H9 (cell line): ENCODE results near the gene STON2. TPM values are rescaled to one million over a fixed set of nuclear protein-coding genes. Genes with fewer than 3 reads are reported as not detected.

Experiments
- DNase-seq: peaks from one replicate; pipeline ENCODE4 v3.0.0-alpha.2; 2017
- H2AFZ ChIP-seq: one replicate; pipeline ENCODE4 v1.6.1; 2013; ENCODE audit warnings: mild to moderate bottlenecking, low read length, control low read depth, moderate library complexity
- H2AK5ac ChIP-seq: 2 replicates; pipeline ENCODE4 v1.6.1; 2013; ENCODE audit warnings: low read length, control low read depth, mixed read lengths; ENCODE audit not compliant: insufficient read length
- H2BK120ac ChIP-seq: one replicate; pipeline ENCODE4 v1.6.1; 2013; ENCODE audit warnings: low read depth, mild to moderate bottlenecking, low read length, control low read depth, inconsistent platforms; ENCODE audit not compliant: poor library complexity, severe bottlenecking
- H2BK12ac ChIP-seq: 2 replicates; pipeline ENCODE4 v1.6.1; 2013; ENCODE audit warnings: low read length, control low read depth, mixed read lengths, low read depth; ENCODE audit not compliant: insufficient read length
- H2BK15ac ChIP-seq: 2 replicates; pipeline ENCODE4 v1.6.1; 2013; ENCODE audit warnings: low read depth, low read length, control low read depth
- H2BK20ac ChIP-seq: one replicate; pipeline ENCODE4 v1.6.1; 2013; ENCODE audit warnings: low read depth, mild to moderate bottlenecking, low read length, control low read depth, inconsistent platforms; ENCODE audit not compliant: poor library complexity, severe bottlenecking
- H2BK5ac ChIP-seq: 2 replicates; pipeline ENCODE4 v1.6.1; 2013; ENCODE audit warnings: low read length, control low read depth, mixed read lengths; ENCODE audit not compliant: insufficient read length
- H3K14ac ChIP-seq: 2 replicates; pipeline ENCODE4 v1.6.1; 2013; ENCODE audit warnings: low read length, control low read depth; ENCODE audit not compliant: insufficient read depth
- H3K18ac ChIP-seq: 2 replicates; pipeline ENCODE4 v1.6.1; 2013; ENCODE audit warnings: low read depth, mild to moderate bottlenecking, mixed read lengths, low read length, control low read depth; ENCODE audit not compliant: insufficient read length
- H3K23ac ChIP-seq: 2 replicates; pipeline ENCODE4 v1.6.1; 2013; ENCODE audit warnings: low read length, control low read depth, mixed read lengths, low read depth; ENCODE audit not compliant: insufficient read length
- H3K23me2 ChIP-seq: 2 replicates; pipeline ENCODE4 v1.6.1; 2013; ENCODE audit warnings: low read depth, mild to moderate bottlenecking, mixed read lengths, low read length, control low read depth; ENCODE audit not compliant: insufficient read length, poor library complexity, severe bottlenecking
- H3K27ac ChIP-seq: 2 replicates; pipeline ENCODE4 v1.5.1; 2013; ENCODE audit warnings: low read length, control low read depth, mixed read lengths, low read depth; ENCODE audit not compliant: insufficient read length
- H3K27me3 ChIP-seq: 2 replicates; pipeline ENCODE4 v1.6.1; 2013; ENCODE audit warnings: low read length, control low read depth, inconsistent platforms; ENCODE audit not compliant: insufficient read depth
- H3K4ac ChIP-seq: 2 replicates; pipeline ENCODE4 v1.6.1; 2013; ENCODE audit warnings: low read depth, mild to moderate bottlenecking, control low read depth, inconsistent platforms, low read length, moderate library complexity
- H3K4me1 ChIP-seq: 2 replicates; pipeline ENCODE4 v1.6.1; 2013; ENCODE audit warnings: low read length, control low read depth, inconsistent platforms; ENCODE audit not compliant: insufficient read depth
- H3K4me2 ChIP-seq: 2 replicates; pipeline ENCODE4 v1.6.1; 2013; ENCODE audit warnings: low read length, control low read depth, mixed read lengths; ENCODE audit not compliant: insufficient read length, insufficient read depth
- H3K56ac ChIP-seq: 2 replicates; pipeline ENCODE4 v1.6.1; 2013; ENCODE audit warnings: low read depth, mild to moderate bottlenecking, mixed read lengths, low read length, control low read depth; ENCODE audit not compliant: insufficient read length
- H3K79me1 ChIP-seq: 2 replicates; pipeline ENCODE4 v1.6.1; 2013; ENCODE audit warnings: low read depth, mild to moderate bottlenecking, moderate library complexity, low read length, control low read depth, inconsistent platforms; ENCODE audit not compliant: insufficient read depth, poor library complexity, severe bottlenecking
- H3K79me2 ChIP-seq: 2 replicates; pipeline ENCODE4 v1.6.1; 2013; ENCODE audit warnings: low read length, control low read depth, inconsistent platforms; ENCODE audit not compliant: insufficient read depth
- H3K9ac ChIP-seq: 2 replicates; pipeline ENCODE4 v1.6.1; 2013; ENCODE audit warnings: low read length, control low read depth, mixed read lengths; ENCODE audit not compliant: insufficient read length; ENCODE audit errors: extremely low read depth
- H3K9me3 ChIP-seq: one replicate; pipeline ENCODE4 v1.6.1; 2013; ENCODE audit warnings: low read depth, low read length, inconsistent platforms; ENCODE audit not compliant: control insufficient read depth
- H3T11ph ChIP-seq: one replicate; pipeline ENCODE4 v1.6.1; 2013; ENCODE audit warnings: mild to moderate bottlenecking, low read length, control low read depth, inconsistent platforms
- H4K20me1 ChIP-seq: one replicate; pipeline ENCODE4 v1.6.1; 2013; ENCODE audit not compliant: control insufficient read depth, insufficient read length, insufficient read depth
- H4K5ac ChIP-seq: 2 replicates; pipeline ENCODE4 v1.6.1; 2013; ENCODE audit warnings: low read depth, mild to moderate bottlenecking, mixed read lengths, low read length, control low read depth; ENCODE audit not compliant: insufficient read length
- H4K8ac ChIP-seq: replicated peaks from 2 replicates; pipeline ENCODE4 v1.6.1; 2013; ENCODE audit warnings: low read length, control low read depth, mixed read lengths, low read depth; ENCODE audit not compliant: insufficient read length
- H4K91ac ChIP-seq: 2 replicates; pipeline ENCODE4 v1.6.1; 2013; ENCODE audit warnings: low read depth, mild to moderate bottlenecking, moderate library complexity, mixed read lengths, low read length, control low read depth; ENCODE audit not compliant: insufficient read length
- H3K27ac Mint-ChIP-seq, 3 experiments: 2 replicates in 2 of 3; 3 replicates in 1 of 3; pipeline ENCODE4 v1.8.0; 2020 to 2021; ENCODE audit warnings: mixed read lengths in 3 of 3, mild to moderate bottlenecking in 1 of 3, moderate library complexity in 1 of 3
- H3K27me3 Mint-ChIP-seq: 2 replicates; pipeline ENCODE4 v1.8.0; 2021; ENCODE audit warnings: low read depth, mild to moderate bottlenecking, moderate library complexity, mixed read lengths
- H3K36me3 Mint-ChIP-seq, 3 experiments: 2 replicates in 2 of 3; 3 replicates in 1 of 3; pipeline ENCODE4 v1.8.0; 2020 to 2021; ENCODE audit warnings: low read depth in 3 of 3, mixed read lengths in 3 of 3; ENCODE audit not compliant: insufficient read depth in 1 of 3
- H3K4me1 Mint-ChIP-seq, 2 experiments: 2 replicates each; pipeline ENCODE4 v1.8.0; 2020; ENCODE audit warnings: mixed read lengths in 2 of 2
- H3K4me3 Mint-ChIP-seq, 2 experiments: 2 replicates in 1 of 2; 3 replicates in 1 of 2; pipeline ENCODE4 v1.8.0; 2020 to 2021; ENCODE audit warnings: mild to moderate bottlenecking in 2 of 2, mixed read lengths in 2 of 2, moderate library complexity in 1 of 2
- H3K9me3 Mint-ChIP-seq, 2 experiments: 2 replicates in 1 of 2; 3 replicates in 1 of 2; pipeline ENCODE4 v1.8.0; 2020; ENCODE audit warnings: mild to moderate bottlenecking in 2 of 2, mixed read lengths in 2 of 2, moderate library complexity in 1 of 2
- CTCF ChIP-seq: fragments of 200-600 bp; sonication (generic); conservative IDR thresholded peaks from 3 replicates; pipeline ENCODE4 v1.8.0; 2021; ENCODE audit warnings: antibody characterized with exemption, mild to moderate bottlenecking
- WGBS: extraction: QIAGEN DNeasy Blood & Tissue Kit; methylation state at CpG from one replicate; pipeline ENCODE4 v1.1.7; 2013; ENCODE audit warnings: missing lambda C conversion rate, low lambda C conversion rate, mixed read lengths; ENCODE audit not compliant: insufficient read length; ENCODE audit errors: extremely low coverage; 5-methylcytosine and 5-hydroxymethylcytosine counted together
- total RNA-seq: library from RNA; stranded (reverse); gene quantifications from 2 replicates; pipeline ENCODE4 v1.2.1, GENCODE V29; 2021

The STON2 gene
- total RNA-seq, 1 experiment from 2014 or later: 62.9 TPM

DNA sequence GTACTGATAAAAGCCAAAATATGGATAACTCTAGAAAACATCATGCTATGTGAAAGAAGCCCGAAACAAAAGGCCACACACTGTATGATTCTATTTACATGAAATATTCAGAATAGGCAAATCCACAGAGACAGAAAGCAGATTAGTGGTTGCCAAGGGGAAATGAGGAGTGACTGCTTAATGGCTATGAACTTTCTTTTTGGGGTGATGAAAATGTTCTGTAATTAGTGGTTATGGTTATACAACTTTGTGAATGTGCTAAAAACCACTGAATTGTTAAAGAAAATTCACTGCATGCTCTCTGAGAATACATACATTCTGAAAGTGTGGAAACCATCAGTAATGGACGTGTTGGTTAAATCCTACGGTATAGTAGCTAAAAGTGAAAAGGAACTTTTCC is 39.9 kb upstream of the STON2 start:
- H3K14ac ChIP-seq: no peak overlapping the region
- H3K4ac ChIP-seq: no peak overlapping the region
- no peaks in the 10 kb centered on the region for H3K4me1 ChIP-seq
- Mint-ChIP-seq H3K27ac (no peak overlapping the region), H3K4me3 (no peak overlapping the region), H3K4me1 (peaks cover 12 to 13% of the 10 kb centered on the region in 2 experiments), H3K36me3 (peaks cover 0 to 2% (median 0%) of the 10 kb centered on the region in 3 experiments; a peak in 1 of 7 replicates), H3K9me3 (peaks cover 0 to 6% of the 10 kb centered on the region in 2 experiments; a peak in 4 of 5 replicates), H3K27me3 (peaks cover 49% of the 10 kb centered on the region)
- no peak overlapping the region for H2BK15ac ChIP-seq
- H2AK5ac ChIP-seq: no peak overlapping the region
- H3K18ac ChIP-seq: no peak overlapping the region
- H3K79me2 ChIP-seq: no peaks in the 10 kb centered on the region
- H2BK120ac ChIP-seq: no peak overlapping the region
- no peak overlapping the region for H3K9ac ChIP-seq
- no peak overlapping the region for H2AFZ ChIP-seq
- H3K23me2 ChIP-seq: peaks cover 12% of the 10 kb centered on the region
- no peak overlapping the region for H3K56ac ChIP-seq
- no peak overlapping the region for H4K5ac ChIP-seq
- no peaks in the 10 kb centered on the region for H3K79me1 ChIP-seq
- no peak overlapping the region for H4K91ac ChIP-seq
- no peak overlapping the region for H2BK20ac ChIP-seq
- DNase-seq: no peak
- H3K23ac ChIP-seq: no peak overlapping the region
- H3K27ac ChIP-seq: no peak overlapping the region
- no peak overlapping the region for H3T11ph ChIP-seq
- H3K27me3 ChIP-seq: peaks cover 7% of the 10 kb centered on the region; the same call in 1 of the 2 replicates
- WGBS: no CpG with 5 or more reads among the region's 3 CpGs
- no peak overlapping the region for H2BK12ac ChIP-seq
- H3K4me2 ChIP-seq: no peak overlapping the region
- H2BK5ac ChIP-seq: no peak overlapping the region
- H4K20me1 ChIP-seq: no peaks in the 10 kb centered on the region
- no peak for TF ChIP-seq CTCF
- H3K9me3 ChIP-seq: no peaks in the 10 kb centered on the region
- H4K8ac ChIP-seq: no peak overlapping the region
